ENCODE data around the gene ANO9.

DNA sequence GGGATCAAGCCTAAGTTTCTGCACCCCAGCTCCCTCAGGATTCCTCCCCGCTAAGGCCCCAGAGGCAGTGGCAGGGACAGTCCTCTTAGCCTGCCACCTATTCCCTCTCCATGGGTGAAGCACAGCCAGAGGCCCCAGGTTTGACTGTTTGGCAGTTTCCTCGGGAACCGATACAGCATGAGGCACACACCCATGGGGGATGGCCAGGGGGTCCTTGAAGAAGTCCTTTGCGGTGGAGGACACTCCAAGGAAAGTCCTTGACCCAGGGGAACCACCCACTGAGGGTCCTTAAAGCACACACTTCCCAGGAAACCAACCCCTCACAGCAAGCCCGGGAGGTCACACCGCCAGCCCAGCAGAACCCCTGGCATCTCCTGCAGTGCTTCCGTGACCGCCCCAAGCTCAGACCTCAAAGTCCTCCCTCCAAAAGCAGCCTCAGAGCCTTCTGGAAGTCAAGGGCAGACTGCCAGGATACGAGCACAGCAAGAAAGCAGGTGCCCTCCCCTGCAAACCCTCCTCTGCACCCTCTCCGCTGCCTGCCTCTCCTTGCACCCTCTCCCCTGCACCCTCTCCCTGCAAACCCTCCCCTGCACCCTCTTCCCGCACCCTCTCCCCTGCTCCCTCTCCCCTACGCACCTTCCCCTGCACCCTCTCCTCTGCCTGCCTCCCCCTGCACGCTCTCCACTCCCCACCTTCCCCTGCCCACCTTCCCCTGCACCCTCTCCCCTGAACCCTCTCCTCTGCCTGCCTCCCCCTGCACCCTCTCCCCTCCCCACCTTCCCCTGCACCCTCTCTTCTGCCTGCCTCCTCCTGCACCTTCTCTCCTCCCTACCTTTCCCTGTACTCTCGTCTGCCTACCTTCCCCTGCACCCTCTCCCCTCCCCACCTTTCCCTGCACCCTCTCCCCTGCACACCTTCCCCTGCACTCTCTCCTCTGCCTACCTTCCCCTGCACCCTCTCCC, 28.4 kb downstream of the ANO9 start:
- TF ChIP-seq, protein P1, sequence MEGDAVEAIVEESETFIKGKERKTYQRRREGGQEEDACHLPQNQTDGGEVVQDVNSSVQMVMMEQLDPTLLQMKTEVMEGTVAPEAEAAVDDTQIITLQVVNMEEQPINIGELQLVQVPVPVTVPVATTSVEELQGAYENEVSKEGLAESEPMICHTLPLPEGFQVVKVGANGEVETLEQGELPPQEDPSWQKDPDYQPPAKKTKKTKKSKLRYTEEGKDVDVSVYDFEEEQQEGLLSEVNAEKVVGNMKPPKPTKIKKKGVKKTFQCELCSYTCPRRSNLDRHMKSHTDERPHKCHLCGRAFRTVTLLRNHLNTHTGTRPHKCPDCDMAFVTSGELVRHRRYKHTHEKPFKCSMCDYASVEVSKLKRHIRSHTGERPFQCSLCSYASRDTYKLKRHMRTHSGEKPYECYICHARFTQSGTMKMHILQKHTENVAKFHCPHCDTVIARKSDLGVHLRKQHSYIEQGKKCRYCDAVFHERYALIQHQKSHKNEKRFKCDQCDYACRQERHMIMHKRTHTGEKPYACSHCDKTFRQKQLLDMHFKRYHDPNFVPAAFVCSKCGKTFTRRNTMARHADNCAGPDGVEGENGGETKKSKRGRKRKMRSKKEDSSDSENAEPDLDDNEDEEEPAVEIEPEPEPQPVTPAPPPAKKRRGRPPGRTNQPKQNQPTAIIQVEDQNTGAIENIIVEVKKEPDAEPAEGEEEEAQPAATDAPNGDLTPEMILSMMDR (conservative IDR thresholded peaks at IDR 0.05; ENCODE audit: low read depth, low read length), result no peak
- TF ChIP-seq EZH2 (IDR thresholded peaks at IDR 0.05; ENCODE audit: low read length, unreplicated experiment), result no peak
- TF ChIP-seq EZH2phosphoT487 (IDR thresholded peaks at IDR 0.05; ENCODE audit: borderline replicate concordance, low read length), result no peak
